ENCODE results near the gene MKNK1. TPM values are rescaled to one million over a fixed set of nuclear protein-coding genes. Genes with fewer than 3 reads are reported as not detected.
A peak's percentile ranks its signal among the peaks of the same experiment; 100 is the strongest.

Gene MKNK1
- polyA plus RNA-seq, 2 donors = 19.4 to 29.9 TPM

- Histone ChIP-seq H3K27me3 (ENCODE audit: control insufficient read depth in 1 of 2, insufficient read depth in 2 of 2, low read length in 2 of 2) (no peaks in the 10 kb centered on the region), H3K4me3 (ENCODE audit: low read depth in 1 of 2, low read length in 2 of 2) (no peak overlapping the region), H3K27ac (ENCODE audit: low read depth in 2 of 2, low read length in 1 of 2) (no peak overlapping the region), H3K4me1 (ENCODE audit: control insufficient read depth in 2 of 2, insufficient read depth in 2 of 2, low read length in 1 of 2) (no peaks in the 10 kb centered on the region), H3K9me3 (ENCODE audit: control insufficient read depth in 2 of 2, insufficient read depth in 1 of 2, low read depth in 1 of 2, low read length in 1 of 2) (peaks cover 0 to 3% of the 10 kb centered on the region in 2 donors), H3K36me3 (ENCODE audit: control insufficient read depth in 2 of 2, insufficient read depth in 2 of 2, low read length in 1 of 2) (peaks cover 0 to 3% of the 10 kb centered on the region in 2 donors)
- WGBS, 2 donors = 94 to 97% methylated on average over 4 of the region's 4 CpGs
Observed at GRCh38 chr1:46645815-46646214, 41.7 kb upstream of the MKNK1 start.

- no peak overlapping the region for H3K4me3 ChIP-seq (ENCODE audit: low read depth in 1 of 2, low read length in 2 of 2)
- no peaks in the 10 kb centered on the region for H3K36me3 ChIP-seq (ENCODE audit: control insufficient read depth in 2 of 2, insufficient read depth in 2 of 2, low read length in 1 of 2)
- peak overlapping the region; percentile 7 to 26 for H3K27ac ChIP-seq (ENCODE audit: low read depth in 2 of 2, low read length in 1 of 2)
- H3K4me1 ChIP-seq (ENCODE audit: control insufficient read depth in 2 of 2, insufficient read depth in 2 of 2, low read length in 1 of 2) = no peaks in the 10 kb centered on the region
- no peaks in the 10 kb centered on the region for H3K9me3 ChIP-seq (ENCODE audit: control insufficient read depth in 2 of 2, insufficient read depth in 1 of 2, low read depth in 1 of 2, low read length in 1 of 2)
- H3K27me3 ChIP-seq (ENCODE audit: control insufficient read depth in 1 of 2, insufficient read depth in 2 of 2, low read length in 2 of 2) = no peaks in the 10 kb centered on the region
Observed at GRCh38 chr1:46643368-46643775, 39.3 kb upstream of the MKNK1 start.

- no peak overlapping the region for H3K27ac ChIP-seq (ENCODE audit: low read depth in 2 of 2, low read length in 1 of 2)
- H3K4me3 ChIP-seq (ENCODE audit: low read depth in 1 of 2, low read length in 2 of 2) = no peak overlapping the region
- no peaks in the 10 kb centered on the region for H3K9me3 ChIP-seq (ENCODE audit: control insufficient read depth in 2 of 2, insufficient read depth in 1 of 2, low read depth in 1 of 2, low read length in 1 of 2)
- no peaks in the 10 kb centered on the region for H3K36me3 ChIP-seq (ENCODE audit: control insufficient read depth in 2 of 2, insufficient read depth in 2 of 2, low read length in 1 of 2)
- no peaks in the 10 kb centered on the region for H3K4me1 ChIP-seq (ENCODE audit: control insufficient read depth in 2 of 2, insufficient read depth in 2 of 2, low read length in 1 of 2)
- H3K27me3 ChIP-seq (ENCODE audit: control insufficient read depth in 1 of 2, insufficient read depth in 2 of 2, low read length in 2 of 2) = no peaks in the 10 kb centered on the region
Observed at GRCh38 chr1:46642115-46642680, 38.1 kb upstream of the MKNK1 start.

- no peaks in the 10 kb centered on the region for H3K27me3 ChIP-seq (ENCODE audit: control insufficient read depth in 1 of 2, insufficient read depth in 2 of 2, low read length in 2 of 2)
- H3K9me3 ChIP-seq (ENCODE audit: control insufficient read depth in 2 of 2, insufficient read depth in 1 of 2, low read depth in 1 of 2, low read length in 1 of 2) = no peaks in the 10 kb centered on the region
- H3K27ac ChIP-seq (ENCODE audit: low read depth in 2 of 2, low read length in 1 of 2) = no peak overlapping the region
- no peak overlapping the region for H3K4me3 ChIP-seq (ENCODE audit: low read depth in 1 of 2, low read length in 2 of 2)
- H3K36me3 ChIP-seq (ENCODE audit: control insufficient read depth in 2 of 2, insufficient read depth in 2 of 2, low read length in 1 of 2) = peaks cover 0 to 6% of the 10 kb centered on the region in 2 donors
- 51 to 59% methylated on average over 1 of the region's 1 CpG for WGBS, 2 donors
- no peaks in the 10 kb centered on the region for H3K4me1 ChIP-seq (ENCODE audit: control insufficient read depth in 2 of 2, insufficient read depth in 2 of 2, low read length in 1 of 2)
Observed at GRCh38 chr1:46639547-46639946, 35.5 kb upstream of the MKNK1 start.

GRCh38 chr1:46638921-46639320 lies 34.9 kb upstream of the MKNK1 start:
- no peak overlapping the region for H3K27ac ChIP-seq (ENCODE audit: low read depth in 2 of 2, low read length in 1 of 2)
- no peaks in the 10 kb centered on the region for H3K4me1 ChIP-seq (ENCODE audit: control insufficient read depth in 2 of 2, insufficient read depth in 2 of 2, low read length in 1 of 2)
- H3K36me3 ChIP-seq (ENCODE audit: control insufficient read depth in 2 of 2, insufficient read depth in 2 of 2, low read length in 1 of 2) = peaks cover 0 to 6% of the 10 kb centered on the region in 2 donors
- H3K27me3 ChIP-seq (ENCODE audit: control insufficient read depth in 1 of 2, insufficient read depth in 2 of 2, low read length in 2 of 2) = no peaks in the 10 kb centered on the region
- H3K4me3 ChIP-seq (ENCODE audit: low read depth in 1 of 2, low read length in 2 of 2) = no peak overlapping the region
- no peaks in the 10 kb centered on the region for H3K9me3 ChIP-seq (ENCODE audit: control insufficient read depth in 2 of 2, insufficient read depth in 1 of 2, low read depth in 1 of 2, low read length in 1 of 2)

GRCh38 chr1:46637444-46638083 lies 33.5 kb upstream of the MKNK1 start:
- H3K9me3 ChIP-seq (ENCODE audit: control insufficient read depth in 2 of 2, insufficient read depth in 1 of 2, low read depth in 1 of 2, low read length in 1 of 2) = no peaks in the 10 kb centered on the region
- H3K27ac ChIP-seq (ENCODE audit: low read depth in 2 of 2, low read length in 1 of 2) = no peak overlapping the region
- H3K4me1 ChIP-seq (ENCODE audit: control insufficient read depth in 2 of 2, insufficient read depth in 2 of 2, low read length in 1 of 2) = no peaks in the 10 kb centered on the region
- H3K27me3 ChIP-seq (ENCODE audit: control insufficient read depth in 1 of 2, insufficient read depth in 2 of 2, low read length in 2 of 2) = no peaks in the 10 kb centered on the region
- peaks cover 0 to 6% of the 10 kb centered on the region in 2 donors for H3K36me3 ChIP-seq (ENCODE audit: control insufficient read depth in 2 of 2, insufficient read depth in 2 of 2, low read length in 1 of 2)
- WGBS, 2 donors = 36 to 52% methylated on average over 2 of the region's 2 CpGs
- H3K4me3 ChIP-seq (ENCODE audit: low read depth in 1 of 2, low read length in 2 of 2) = no peak overlapping the region

- no peak overlapping the region for H3K4me3 ChIP-seq (ENCODE audit: low read depth in 1 of 2, low read length in 2 of 2)
- 97% methylated on average over 2 of the region's 2 CpGs for WGBS, 2 donors
- H3K9me3 ChIP-seq (ENCODE audit: control insufficient read depth in 2 of 2, insufficient read depth in 1 of 2, low read depth in 1 of 2, low read length in 1 of 2) = no peaks in the 10 kb centered on the region
- H3K4me1 ChIP-seq (ENCODE audit: control insufficient read depth in 2 of 2, insufficient read depth in 2 of 2, low read length in 1 of 2) = no peaks in the 10 kb centered on the region
- H3K27me3 ChIP-seq (ENCODE audit: control insufficient read depth in 1 of 2, insufficient read depth in 2 of 2, low read length in 2 of 2) = no peaks in the 10 kb centered on the region
- peaks cover 5 to 9% of the 10 kb centered on the region in 2 donors for H3K36me3 ChIP-seq (ENCODE audit: control insufficient read depth in 2 of 2, insufficient read depth in 2 of 2, low read length in 1 of 2)
- H3K27ac ChIP-seq (ENCODE audit: low read depth in 2 of 2, low read length in 1 of 2) = no peak overlapping the region
Observed at GRCh38 chr1:46635205-46635604, 31.1 kb upstream of the MKNK1 start.

- H3K27me3 ChIP-seq (ENCODE audit: control insufficient read depth in 1 of 2, insufficient read depth in 2 of 2, low read length in 2 of 2) = no peaks in the 10 kb centered on the region
- 84 to 85% methylated on average over 2 of the region's 2 CpGs for WGBS, 2 donors
- peaks cover 5 to 7% of the 10 kb centered on the region in 2 donors for H3K36me3 ChIP-seq (ENCODE audit: control insufficient read depth in 2 of 2, insufficient read depth in 2 of 2, low read length in 1 of 2)
- H3K27ac ChIP-seq (ENCODE audit: low read depth in 2 of 2, low read length in 1 of 2) = no peak overlapping the region
- H3K9me3 ChIP-seq (ENCODE audit: control insufficient read depth in 2 of 2, insufficient read depth in 1 of 2, low read depth in 1 of 2, low read length in 1 of 2) = no peaks in the 10 kb centered on the region
- no peaks in the 10 kb centered on the region for H3K4me1 ChIP-seq (ENCODE audit: control insufficient read depth in 2 of 2, insufficient read depth in 2 of 2, low read length in 1 of 2)
- H3K4me3 ChIP-seq (ENCODE audit: low read depth in 1 of 2, low read length in 2 of 2) = no peak overlapping the region
Observed at GRCh38 chr1:46630719-46631118, 26.7 kb upstream of the MKNK1 start.

GRCh38 chr1:46623743-46624644 lies 19.9 kb upstream of the MKNK1 start:
- Histone ChIP-seq H3K9me3 (ENCODE audit: control insufficient read depth in 2 of 2, insufficient read depth in 1 of 2, low read depth in 1 of 2, low read length in 1 of 2) (peaks cover 0 to 2% of the 10 kb centered on the region in 2 donors), H3K36me3 (ENCODE audit: control insufficient read depth in 2 of 2, insufficient read depth in 2 of 2, low read length in 1 of 2) (no peaks in the 10 kb centered on the region), H3K4me3 (ENCODE audit: low read depth in 1 of 2, low read length in 2 of 2) (no peak overlapping the region), H3K4me1 (ENCODE audit: control insufficient read depth in 2 of 2, insufficient read depth in 2 of 2, low read length in 1 of 2) (no peaks in the 10 kb centered on the region), H3K27me3 (ENCODE audit: control insufficient read depth in 1 of 2, insufficient read depth in 2 of 2, low read length in 2 of 2) (no peaks in the 10 kb centered on the region), H3K27ac (ENCODE audit: low read depth in 2 of 2, low read length in 1 of 2) (no peak overlapping the region)
- 82 to 83% methylated on average over 4 of the region's 4 CpGs for WGBS, 2 donors

Measured in esophagus (tissue), 2 donors.